GM18505 (cell line): ENCODE data around the gene SNAPIN.
A peak's percentile ranks its signal among the peaks of the same experiment; 100 is the strongest.
"Not testable (repeated sequence)": the region's sequence is repeated elsewhere in the genome, so short reads cannot be mapped to it uniquely, and the experiment has no call there.

Experiments
- ATAC-seq: cut with Tn5 transposase; IDR thresholded peaks from one replicate; pipeline ENCODE4 v1.9.1; 2021; ENCODE audit not compliant: unreplicated experiment
- POLR2A ChIP-seq: IDR thresholded peaks from 4 replicates; pipeline ENCODE4 v1.6.1; 2011; ENCODE audit warnings: borderline replicate concordance; ENCODE audit not compliant: insufficient read depth, insufficient read length; ENCODE audit errors: extremely low read depth

Gene SNAPIN

DNA sequence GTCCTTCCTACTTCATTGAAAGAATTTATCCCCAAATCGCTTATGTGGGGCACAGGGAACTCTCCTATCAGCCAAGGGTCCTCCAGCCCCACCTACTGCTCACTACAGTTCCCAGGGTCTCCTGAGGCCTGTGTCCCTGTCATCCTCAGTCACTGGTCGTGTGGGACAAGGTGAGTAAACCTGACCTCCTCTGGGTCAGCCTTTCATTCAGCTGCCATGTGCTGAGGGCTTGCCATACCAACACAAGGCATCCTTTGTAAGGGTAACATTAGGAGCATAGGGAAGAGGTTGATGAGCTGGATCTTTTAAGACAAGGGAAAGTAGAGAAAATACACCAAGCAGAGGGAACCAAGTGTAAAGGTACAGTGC lies 11.2 kb upstream of the SNAPIN start:
- no peak for TF ChIP-seq POLR2A
- no peak for ATAC-seq

DNA sequence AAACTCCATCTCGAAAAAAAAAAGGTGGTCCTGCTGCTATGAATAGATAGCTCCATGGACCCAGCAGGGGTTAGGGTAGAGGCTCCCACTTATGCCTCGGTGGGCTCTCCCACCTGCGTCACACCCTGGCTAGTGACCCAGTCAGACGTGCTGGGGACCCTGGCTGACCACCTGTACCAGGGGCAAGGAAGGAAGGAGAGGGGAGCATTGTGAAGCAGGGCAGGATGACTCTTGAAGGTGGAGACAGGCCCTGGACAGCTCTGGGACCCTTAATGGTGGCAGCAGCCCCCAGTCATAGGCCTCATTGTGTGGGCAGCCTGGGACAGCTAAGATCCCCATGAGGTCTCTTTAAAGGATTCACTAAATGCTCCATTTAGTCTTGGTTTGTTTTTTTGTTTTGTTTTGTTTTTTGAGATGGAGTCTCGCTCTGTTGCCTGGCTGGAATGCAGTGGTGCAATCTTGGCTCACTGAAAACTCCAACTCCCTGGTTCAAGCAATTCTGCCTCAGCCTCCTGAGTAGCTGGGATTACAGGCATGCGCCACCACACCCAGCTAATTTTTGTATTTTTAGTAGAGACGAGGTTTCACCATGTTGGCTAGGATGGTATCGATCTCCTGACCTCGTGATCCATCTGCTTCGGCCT lies 10.4 kb upstream of the SNAPIN start:
- TF ChIP-seq POLR2A: no peak
- no peak for ATAC-seq

DNA sequence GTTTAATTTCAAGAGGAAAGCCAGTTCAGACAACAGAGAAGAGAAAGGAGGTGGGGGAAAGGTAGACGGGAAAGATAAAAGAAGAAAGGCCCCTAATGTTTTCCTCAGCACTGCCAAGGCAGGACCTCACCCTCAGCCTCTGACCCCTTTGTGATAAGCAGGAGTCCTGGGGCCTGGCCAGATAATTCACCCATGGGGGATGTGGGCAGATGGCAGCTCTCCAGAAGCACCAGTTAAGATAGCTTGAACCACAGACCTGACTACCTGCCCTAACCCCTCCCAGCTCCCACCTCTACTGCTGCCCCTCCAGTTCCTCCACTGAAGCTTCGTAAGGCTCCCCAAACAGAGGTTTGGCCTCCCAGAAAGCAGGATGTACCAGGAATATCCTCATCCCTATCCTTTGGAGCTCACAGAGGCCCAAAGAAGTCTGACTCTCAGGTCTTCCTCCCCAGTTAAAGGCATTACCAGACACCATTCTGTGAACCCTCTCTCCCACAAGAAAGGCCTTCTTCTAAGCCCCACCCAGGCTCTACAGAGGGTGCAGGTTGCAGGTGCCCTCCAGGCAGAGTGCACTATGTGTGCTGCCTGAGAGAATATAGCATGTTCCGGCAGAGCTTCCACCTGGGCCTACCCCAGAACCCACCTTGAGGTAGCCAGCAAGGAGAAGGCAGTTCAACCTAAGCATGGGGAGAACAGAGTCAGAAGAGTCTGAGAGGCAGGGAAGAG lies 9.2 kb upstream of the SNAPIN start:
- no peak for TF ChIP-seq POLR2A
- no peak for ATAC-seq

DNA sequence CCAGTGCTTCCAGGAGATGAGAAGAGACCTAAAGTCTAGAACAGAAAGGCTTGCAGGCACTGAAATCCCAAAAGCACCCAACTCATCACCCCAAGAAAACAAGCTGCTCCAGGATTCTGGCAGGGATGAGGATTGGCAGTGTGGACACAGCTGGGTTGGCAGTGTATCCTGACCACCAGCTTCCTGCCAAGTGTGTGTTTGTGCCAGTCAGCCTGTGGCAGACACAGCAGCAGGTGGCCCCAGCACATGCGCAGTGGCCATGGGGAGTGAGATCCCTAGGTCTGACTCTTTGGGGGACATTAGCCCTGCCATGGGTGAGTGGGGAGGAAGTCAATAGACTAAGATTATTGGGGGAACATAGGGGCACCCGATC lies 8.7 kb upstream of the SNAPIN start:
- TF ChIP-seq POLR2A: no peak
- ATAC-seq: no peak

DNA sequence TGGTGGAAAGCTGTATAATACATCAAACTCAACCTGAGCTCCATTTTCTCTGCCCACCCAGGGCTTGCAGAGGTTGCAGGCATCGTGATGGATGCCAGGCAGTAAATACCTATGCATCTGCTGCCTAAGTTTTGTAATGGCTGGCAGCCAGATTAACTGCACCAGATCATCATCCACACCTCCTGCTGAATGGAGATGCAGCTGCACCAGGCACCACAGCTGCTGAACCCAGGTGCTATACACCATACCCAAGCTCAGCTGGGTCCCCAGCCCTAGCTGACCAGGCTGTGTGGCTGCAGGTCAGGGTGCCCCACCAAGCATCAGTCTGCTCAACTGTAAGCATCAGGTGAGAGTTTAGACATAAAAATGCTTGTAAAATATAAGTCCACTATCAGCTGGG lies 6.7 kb upstream of the SNAPIN start:
- ATAC-seq: no peak
- TF ChIP-seq POLR2A: no peak

DNA sequence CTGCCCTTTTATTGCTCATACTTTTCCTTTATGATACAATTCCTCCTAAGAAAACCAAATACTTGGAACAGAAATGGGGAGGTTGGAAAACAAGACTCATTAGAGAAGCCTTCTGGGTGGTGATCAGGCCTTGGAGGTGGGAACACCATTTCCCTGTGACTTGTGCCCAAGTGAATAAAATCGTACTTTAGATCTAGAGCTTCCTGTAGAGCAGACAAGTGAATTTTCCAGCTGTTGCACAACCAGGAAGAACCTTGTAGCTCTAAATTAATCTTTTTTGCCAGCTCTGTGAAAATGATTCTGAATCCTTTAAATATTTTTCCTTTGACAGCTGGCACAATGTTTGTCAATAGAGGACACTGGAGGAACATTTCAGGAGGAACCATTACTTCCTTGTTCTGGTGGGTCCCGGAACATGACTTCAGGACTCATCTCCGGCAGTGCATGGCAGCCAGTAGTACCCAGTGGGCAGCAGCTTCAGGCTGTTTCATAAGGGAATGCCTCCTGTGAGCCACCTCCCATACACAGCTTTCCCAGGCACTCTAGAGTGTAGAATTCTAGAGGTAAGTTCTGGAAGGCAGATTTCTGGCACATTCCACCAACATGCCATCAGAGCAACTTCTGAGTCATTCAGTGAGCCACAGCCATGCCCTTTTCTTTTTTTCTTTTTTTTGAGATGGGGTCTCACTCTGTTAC lies 5.5 kb upstream of the SNAPIN start:
- TF ChIP-seq POLR2A: no peak
- no peak for ATAC-seq

DNA sequence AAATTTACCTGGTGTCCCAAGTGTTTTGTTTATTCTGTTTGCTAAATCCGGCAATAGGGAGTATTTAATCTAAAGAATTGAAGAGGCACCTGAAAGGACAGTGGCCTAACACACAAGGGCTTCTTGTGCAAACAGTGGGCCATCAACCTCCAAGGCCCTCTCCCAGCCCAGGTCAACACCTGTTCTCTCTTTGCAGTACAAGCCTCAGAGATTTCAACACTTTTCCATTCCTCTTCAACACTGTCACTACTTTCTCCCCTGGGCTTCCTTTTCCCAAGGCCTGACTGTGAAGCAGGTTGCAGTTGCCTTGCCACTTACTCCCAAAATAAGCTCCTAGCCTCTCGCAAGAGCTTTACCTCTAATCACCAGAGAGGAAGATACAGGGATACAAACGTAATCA lies 3.2 kb upstream of the SNAPIN start:
- TF ChIP-seq POLR2A: no peak
- ATAC-seq: no peak

DNA sequence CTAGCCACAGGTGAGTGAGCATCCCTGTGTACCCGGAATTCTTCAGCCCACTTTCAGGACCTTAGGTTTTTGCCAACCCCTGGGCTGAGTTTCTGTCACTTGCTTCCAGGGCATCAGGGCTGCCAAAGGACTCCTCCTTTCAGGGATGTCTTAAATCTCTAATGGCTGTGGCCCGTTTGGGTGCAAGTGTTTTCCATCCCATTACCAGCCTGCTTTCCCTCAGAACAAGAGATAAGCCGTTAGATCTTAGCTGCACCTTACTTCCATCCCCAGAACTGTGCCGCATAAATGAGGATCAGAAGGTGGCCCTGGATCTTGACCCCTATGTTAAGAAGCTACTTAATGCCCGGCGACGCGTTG lies 652 bp downstream of the SNAPIN start:
- TF ChIP-seq POLR2A: no peak
- no peak for ATAC-seq

DNA sequence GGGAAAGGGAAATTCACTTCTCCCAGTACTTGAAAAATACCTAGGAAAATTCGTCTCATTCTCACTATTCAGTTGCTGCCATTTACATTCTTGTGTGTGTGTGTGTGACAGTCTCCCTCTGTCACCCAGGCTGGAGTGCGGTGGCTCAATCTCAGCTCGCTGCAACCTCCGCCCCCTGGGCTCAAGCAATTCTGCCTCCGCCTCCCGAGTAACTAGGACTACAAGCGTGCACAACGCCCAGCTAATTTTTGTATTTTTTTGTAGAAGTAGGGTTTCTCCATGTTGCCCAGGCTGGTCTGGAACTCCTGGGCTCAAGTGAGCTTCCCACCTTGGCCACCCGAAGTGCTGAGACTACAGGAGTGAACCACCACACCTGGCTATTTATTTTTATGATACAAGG lies 1.2 kb downstream of the SNAPIN start:
- no peak for ATAC-seq
- TF ChIP-seq POLR2A: no peak

DNA sequence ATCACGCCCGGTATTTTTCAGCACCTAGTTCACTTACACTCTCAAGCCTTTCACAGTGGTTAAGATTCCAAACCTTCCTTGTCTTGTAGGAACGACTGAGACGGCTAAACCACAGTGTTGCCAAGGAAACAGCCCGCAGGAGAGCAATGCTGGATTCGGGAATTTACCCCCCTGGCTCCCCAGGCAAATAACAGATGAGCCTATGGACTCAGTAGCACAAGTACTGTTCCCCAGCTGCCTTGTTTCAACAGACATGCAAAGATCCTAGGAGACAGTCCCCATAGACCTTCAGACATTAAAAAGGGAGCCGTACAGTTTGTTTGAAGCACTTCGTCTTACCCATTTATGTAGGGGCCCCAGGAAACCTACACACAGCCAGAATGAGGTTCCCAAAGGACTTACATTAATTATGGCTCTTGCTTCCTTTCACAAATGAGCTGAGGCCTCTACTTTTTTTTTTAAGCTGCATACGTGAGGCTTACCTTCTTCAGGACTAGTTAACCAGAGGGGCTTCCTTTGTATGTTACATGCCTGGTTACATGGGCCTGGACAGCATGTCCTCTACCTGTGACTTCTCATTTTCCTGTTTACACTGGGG lies 2.7 kb downstream of the SNAPIN start:
- TF ChIP-seq POLR2A: peak; percentile 22
- no peak for ATAC-seq

DNA sequence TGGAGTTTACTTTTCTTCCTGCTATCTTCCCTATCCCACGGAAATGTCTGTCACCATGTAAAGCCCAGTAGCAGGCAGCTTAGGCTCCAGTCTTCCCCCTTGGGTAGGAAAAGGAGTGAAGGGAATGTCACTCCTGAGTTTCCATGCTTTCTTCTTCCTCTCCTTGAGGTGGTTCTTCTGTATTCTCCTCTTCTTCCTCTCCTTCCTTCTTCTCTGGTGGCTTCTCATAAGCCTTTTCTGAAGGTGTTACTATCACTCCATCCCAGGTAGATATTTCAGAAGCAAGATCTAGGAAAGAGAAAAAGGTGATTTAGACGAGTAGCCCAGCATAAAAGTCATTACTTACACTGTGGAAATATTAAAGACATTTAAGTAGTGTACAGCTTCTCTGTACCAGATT lies 3.8 kb downstream of the SNAPIN start:
- no peak for ATAC-seq

DNA sequence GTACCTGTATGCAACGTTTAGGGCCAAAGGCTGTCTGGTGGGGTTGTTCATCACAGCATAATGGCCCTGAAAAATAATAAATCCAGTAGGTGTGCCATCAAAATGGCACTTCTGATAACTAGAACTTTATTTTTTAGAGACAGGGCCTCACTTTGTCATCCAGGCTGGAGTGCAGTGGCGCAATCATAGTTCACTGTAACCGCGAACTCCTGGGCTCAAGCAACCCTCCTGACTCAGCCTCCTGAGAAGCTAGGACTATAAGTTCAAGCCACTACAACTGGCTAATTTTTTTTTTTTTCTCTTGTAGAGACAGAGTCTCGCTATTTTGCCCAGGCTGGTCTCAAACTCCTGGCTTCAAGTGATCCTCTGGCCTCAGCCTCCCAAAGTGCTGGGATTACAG lies 4.7 kb downstream of the SNAPIN start:
- TF ChIP-seq POLR2A: no peak
- no peak for ATAC-seq

More for the DNA sequence above, 3.8 kb downstream of the SNAPIN start:
- no peak for TF ChIP-seq POLR2A

DNA sequence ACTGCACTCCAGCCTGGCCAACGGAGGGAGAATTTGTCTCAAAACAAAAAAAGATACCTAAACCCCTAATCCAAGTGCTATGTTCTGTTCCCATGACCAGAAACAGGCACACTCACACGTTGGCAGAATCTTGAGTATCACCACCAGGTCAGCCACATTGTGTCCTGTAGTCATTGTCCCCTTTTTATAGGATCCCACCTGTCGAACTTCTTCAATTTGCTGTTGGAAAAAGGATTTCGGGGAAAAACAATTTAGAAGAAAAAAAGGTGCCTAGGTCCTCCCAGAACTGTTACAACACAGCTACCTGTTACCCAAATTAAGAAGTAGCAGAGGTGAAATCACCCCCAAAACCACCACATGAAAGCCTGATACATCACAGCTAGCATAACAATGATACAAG lies 8.9 kb downstream of the SNAPIN start:
- ATAC-seq: no peak
- no peak for TF ChIP-seq POLR2A

DNA sequence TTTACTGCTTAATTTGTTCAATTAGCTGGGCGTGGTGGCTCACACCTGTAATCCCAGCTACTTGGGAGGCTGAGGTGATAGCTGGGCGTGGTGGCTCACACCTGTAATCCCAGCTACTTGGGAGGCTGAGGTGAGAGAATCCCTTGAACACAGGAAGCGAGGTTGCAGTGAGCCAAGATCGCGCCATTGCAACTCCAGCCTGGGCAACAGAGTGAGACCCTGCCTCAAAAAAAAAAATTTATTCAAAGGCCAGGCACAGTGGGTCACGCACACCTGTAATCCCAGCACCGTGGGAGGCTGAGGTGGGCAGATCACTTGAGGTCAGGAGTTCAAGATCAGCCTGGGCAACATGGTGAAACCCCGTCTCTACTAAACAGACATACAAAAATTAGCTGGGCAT lies 10.2 kb downstream of the SNAPIN start:
- ATAC-seq: not testable (repeated sequence)

DNA sequence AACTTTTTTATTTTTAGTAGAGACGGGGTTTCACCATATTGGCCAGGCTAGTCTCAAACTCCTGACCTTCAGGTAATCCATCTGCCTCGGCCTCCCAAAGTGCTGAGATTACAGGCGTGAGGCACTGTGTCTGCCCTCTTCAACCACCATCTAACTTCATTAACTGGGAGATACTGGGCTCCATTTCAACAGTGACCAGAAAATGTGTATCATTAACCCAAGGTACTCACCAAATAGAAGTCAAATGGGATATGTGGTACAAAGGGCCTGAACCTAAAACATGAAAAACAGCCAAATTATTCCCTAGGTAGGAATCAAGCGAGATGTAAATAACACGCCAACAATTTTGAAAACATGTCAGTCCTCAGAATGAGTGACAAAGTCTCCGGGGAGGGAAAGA lies 11.1 kb downstream of the SNAPIN start:
- no peak for TF ChIP-seq POLR2A
- ATAC-seq: no peak
